GM18511 (cell line): ENCODE measurements around the gene FOXD4L1.
"Not testable (repeated sequence)": the region's sequence is repeated elsewhere in the genome, so short reads cannot be mapped to it uniquely, and the experiment has no call there.

Source experiments
- ATAC-seq: cut with Tn5 transposase; IDR thresholded peaks from one replicate; pipeline ENCODE4 v1.9.1; 2021; ENCODE audit warnings: mild to moderate bottlenecking, moderate library complexity; ENCODE audit not compliant: unreplicated experiment

The FOXD4L1 gene

GRCh38 chr2:113498365-113498764 lies at the start of gene FOXD4L1:
FOXD4L1 (plus strand) TSS chr2:113498665; CDS start chr2:113499257, 592 bp downstream.
- ATAC-seq, result not testable (repeated sequence)

GRCh38 chr2:113465770-113466169 lies 32.7 kb upstream of the FOXD4L1 start:
- ATAC-seq, result not testable (repeated sequence)

- ATAC-seq, result not testable (repeated sequence)
These were observed 21.6 kb upstream of the FOXD4L1 start for GRCh38 chr2:113476688-113477368.

GRCh38 chr2:113496527-113496926 lies 1.9 kb upstream of the FOXD4L1 start:
- not testable (repeated sequence) for ATAC-seq

- not testable (repeated sequence) for ATAC-seq
These were observed 787 bp downstream of the FOXD4L1 start for GRCh38 chr2:113499019-113499885.

- not testable (repeated sequence) for ATAC-seq
These were observed 1.6 kb downstream of the FOXD4L1 start for GRCh38 chr2:113499886-113500722.

GRCh38 chr2:113500723-113501038 lies 2.2 kb downstream of the FOXD4L1 start:
- not testable (repeated sequence) for ATAC-seq

GRCh38 chr2:113502216-113503093 lies 4.0 kb downstream of the FOXD4L1 start:
- ATAC-seq, result peak; percentile 32

GRCh38 chr2:113503094-113504042 lies 4.9 kb downstream of the FOXD4L1 start:
- peak; percentile 76 for ATAC-seq

- not testable (repeated sequence) for ATAC-seq
These were observed 5.6 kb downstream of the FOXD4L1 start for GRCh38 chr2:113504081-113504480.

- ATAC-seq, result not testable (repeated sequence)
These were observed 9.1 kb downstream of the FOXD4L1 start for GRCh38 chr2:113507394-113508140.

GRCh38 chr2:113508187-113508586 lies 9.7 kb downstream of the FOXD4L1 start:
- not testable (repeated sequence) for ATAC-seq

GRCh38 chr2:113510913-113511312 lies 12.4 kb downstream of the FOXD4L1 start:
- ATAC-seq, result not testable (repeated sequence)

GRCh38 chr2:113511859-113512258 lies 13.4 kb downstream of the FOXD4L1 start:
- not testable (repeated sequence) for ATAC-seq

- ATAC-seq, result not testable (repeated sequence)
These were observed 17.0 kb downstream of the FOXD4L1 start for GRCh38 chr2:113515457-113515856.

GRCh38 chr2:113515995-113516394 lies 17.5 kb downstream of the FOXD4L1 start:
- ATAC-seq, result not testable (repeated sequence)

- ATAC-seq, result not testable (repeated sequence)
These were observed 18.6 kb downstream of the FOXD4L1 start for GRCh38 chr2:113517025-113517424.

GRCh38 chr2:113520837-113521236 lies 22.4 kb downstream of the FOXD4L1 start:
- not testable (repeated sequence) for ATAC-seq
